ENCODE results near the gene PREX1.

Gene PREX1

DNA sequence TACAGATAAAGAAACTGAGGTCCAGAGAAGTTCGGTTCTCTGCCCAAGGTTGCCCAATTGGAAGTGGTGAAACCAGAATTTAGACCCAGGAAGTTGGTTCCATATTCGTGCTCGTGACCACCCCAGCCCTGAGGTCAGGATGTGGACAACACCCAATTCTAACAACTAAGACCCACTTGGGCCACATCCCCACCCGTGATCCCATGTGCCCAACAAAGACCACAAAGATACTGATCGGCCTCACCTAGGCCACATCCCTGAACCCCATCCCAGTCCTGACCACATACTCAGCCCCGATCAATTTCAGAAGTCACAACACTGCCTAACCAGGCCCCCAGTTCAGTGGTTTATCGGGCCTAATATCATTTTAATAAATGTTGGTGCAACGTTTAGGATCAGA is 138.4 kb downstream of the PREX1 start:
- Histone ChIP-seq H3K27me3 (replicated peaks) (no peaks in the 10 kb centered on the region), H3K4me3 (ENCODE audit: low read depth, low read length) (no peak overlapping the region), H3K27ac (no peak overlapping the region), H3K36me3 (replicated peaks) (no peaks in the 10 kb centered on the region)
- no peak for DNase-seq
- in situ Hi-C loops (cut with HindIII; ENCODE audit: low pct_ligation_motif_present, low sequenced_read_pairs) = no loop called here
- TF ChIP-seq, protein P1, sequence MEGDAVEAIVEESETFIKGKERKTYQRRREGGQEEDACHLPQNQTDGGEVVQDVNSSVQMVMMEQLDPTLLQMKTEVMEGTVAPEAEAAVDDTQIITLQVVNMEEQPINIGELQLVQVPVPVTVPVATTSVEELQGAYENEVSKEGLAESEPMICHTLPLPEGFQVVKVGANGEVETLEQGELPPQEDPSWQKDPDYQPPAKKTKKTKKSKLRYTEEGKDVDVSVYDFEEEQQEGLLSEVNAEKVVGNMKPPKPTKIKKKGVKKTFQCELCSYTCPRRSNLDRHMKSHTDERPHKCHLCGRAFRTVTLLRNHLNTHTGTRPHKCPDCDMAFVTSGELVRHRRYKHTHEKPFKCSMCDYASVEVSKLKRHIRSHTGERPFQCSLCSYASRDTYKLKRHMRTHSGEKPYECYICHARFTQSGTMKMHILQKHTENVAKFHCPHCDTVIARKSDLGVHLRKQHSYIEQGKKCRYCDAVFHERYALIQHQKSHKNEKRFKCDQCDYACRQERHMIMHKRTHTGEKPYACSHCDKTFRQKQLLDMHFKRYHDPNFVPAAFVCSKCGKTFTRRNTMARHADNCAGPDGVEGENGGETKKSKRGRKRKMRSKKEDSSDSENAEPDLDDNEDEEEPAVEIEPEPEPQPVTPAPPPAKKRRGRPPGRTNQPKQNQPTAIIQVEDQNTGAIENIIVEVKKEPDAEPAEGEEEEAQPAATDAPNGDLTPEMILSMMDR (IDR thresholded peaks at IDR 0.05; ENCODE audit: low read depth, low read length, missing control alignments) = no peak

DNA sequence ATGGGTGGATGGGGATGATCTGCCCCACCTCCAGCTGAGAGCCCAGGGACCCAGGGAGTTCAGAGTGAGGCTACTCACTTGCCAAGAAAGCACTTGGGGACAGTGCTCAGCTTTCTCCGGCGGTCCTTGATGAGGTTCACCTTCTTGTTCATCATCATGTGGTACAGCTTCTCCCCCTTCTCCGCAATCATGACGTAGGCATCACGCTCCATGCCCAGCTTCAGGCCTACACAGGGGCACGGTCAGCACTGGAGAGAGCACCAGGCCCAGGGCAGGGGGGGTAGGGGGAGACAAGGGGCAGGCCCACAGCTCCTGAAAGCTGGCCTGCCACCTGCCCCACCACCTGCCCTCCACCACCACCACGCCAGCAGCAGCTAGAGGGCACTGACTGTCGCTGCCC is 139.2 kb downstream of the PREX1 start:
- Histone ChIP-seq H3K27me3 (replicated peaks) (no peaks in the 10 kb centered on the region), H3K36me3 (replicated peaks) (no peaks in the 10 kb centered on the region), H3K27ac (no peak overlapping the region), H3K4me3 (ENCODE audit: low read depth, low read length) (no peak overlapping the region)
- in situ Hi-C loops (cut with HindIII; ENCODE audit: low pct_ligation_motif_present, low sequenced_read_pairs) = no loop called here
- TF ChIP-seq, protein P1 (IDR thresholded peaks at IDR 0.05; ENCODE audit: low read depth, low read length, missing control alignments) = no peak
- no peak for DNase-seq

DNA sequence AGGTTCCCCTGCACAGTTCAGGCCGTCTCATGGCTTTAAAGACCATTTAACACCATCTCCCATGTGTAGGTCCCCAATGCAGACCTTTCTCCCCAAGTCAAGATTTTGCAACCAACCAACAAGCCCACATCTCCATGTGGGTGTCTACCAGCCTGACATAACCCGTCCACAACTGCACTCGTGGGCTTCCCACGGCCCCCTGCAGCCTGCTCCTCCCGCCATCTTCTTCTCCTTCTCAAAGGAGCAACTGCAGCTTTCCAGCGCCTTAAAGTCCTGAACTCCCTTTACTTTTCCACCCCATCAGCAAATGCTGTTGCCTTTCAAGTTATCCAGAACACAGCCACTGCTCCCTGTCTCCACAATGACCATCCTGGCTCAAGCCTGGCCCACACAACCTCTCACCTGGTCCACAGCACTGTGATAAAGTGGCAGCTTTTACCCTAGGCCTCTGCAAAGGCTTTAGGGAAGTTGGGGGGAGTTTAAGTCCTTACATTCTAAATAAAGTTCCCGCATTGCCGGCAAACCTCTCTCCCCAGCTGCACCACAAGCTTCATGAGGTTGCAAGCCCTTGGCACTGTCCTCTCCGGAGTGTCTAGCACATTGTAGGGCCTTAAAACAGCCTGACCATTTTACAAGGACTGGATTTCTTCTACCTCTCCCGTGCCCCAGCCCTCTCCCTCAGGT is 140.5 kb downstream of the PREX1 start:
- no peak overlapping the region for H3K4me3 ChIP-seq (ENCODE audit: low read depth, low read length)
- TF ChIP-seq, protein P1 (IDR thresholded peaks at IDR 0.05; ENCODE audit: low read depth, low read length, missing control alignments) = no peak
- no peaks in the 10 kb centered on the region for H3K27me3 ChIP-seq (replicated peaks)
- H3K27ac ChIP-seq = no peak overlapping the region
- no peaks in the 10 kb centered on the region for H3K36me3 ChIP-seq (replicated peaks)
- in situ Hi-C loops (cut with HindIII; ENCODE audit: low pct_ligation_motif_present, low sequenced_read_pairs) = no loop called here
- DNase-seq = no peak

DNA sequence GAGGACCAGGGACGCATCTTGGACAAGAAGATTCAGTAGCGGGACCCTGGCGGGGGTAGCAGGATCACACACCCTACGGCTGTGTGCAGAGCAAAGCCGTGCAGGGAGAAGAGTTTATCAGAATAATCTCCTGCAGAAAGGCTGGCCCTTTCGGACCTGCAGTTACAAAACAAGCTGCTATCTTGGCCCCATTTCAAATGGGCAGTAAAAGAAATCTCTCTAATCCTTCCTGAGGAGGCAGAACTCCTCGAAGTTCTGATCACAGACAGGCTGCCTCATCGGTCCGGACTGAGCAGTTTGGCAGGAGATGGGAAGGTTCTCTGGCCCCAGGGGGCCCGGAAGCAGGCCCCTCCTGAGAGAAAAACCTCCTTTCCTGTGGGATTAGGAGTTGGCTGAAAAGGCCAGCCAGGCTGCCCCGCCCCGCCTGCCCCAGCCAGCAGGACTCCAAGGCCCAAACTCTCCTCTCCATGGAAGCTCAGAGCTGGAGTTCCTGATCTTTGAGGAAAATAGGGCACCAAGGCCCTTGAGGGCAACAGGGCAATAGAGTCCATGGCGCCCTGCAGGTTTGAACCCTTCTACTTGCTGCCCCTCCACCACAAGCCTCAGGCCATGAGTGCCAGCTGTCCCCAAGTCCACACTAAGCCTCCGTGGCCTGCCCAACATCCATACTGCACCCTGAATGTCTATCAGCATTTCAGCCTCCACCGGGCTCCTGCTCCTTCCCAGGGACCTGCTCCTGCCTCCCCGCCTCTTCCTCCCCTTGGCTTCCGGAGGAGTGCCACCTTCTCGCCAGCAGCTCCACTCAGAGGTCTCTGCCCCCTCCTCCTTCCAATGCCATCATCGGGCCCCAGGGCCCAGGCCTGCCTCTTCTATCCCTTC is 141.3 kb downstream of the PREX1 start:
- TF ChIP-seq, protein P1 (IDR thresholded peaks at IDR 0.05; ENCODE audit: low read depth, low read length, missing control alignments) = no peak
- in situ Hi-C loops (cut with HindIII; ENCODE audit: low pct_ligation_motif_present, low sequenced_read_pairs) = no loop called here
- Histone ChIP-seq H3K27ac (no peak overlapping the region), H3K36me3 (replicated peaks) (no peaks in the 10 kb centered on the region), H3K27me3 (replicated peaks) (no peaks in the 10 kb centered on the region), H3K4me3 (ENCODE audit: low read depth, low read length) (no peak overlapping the region)
- no peak for DNase-seq

DNA sequence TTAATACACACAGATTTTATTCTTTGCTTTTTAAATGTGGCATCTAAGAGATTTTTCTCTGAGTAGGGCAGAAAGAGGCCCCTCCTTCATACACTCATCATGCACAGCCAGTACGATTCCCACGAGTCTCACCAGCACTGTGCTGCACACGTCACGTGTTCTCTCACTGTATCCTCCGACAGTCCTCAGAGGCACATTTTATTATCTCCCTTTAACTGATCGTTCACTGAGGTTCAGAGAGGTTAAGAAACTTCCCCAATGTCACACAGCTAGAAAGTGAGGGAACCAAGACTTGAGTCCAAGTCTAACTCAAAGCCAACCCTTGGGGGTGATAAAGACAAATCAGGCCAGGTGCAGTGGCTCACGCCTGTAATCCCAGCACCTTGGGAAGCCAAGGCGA is 142.5 kb downstream of the PREX1 start:
- Histone ChIP-seq H3K27ac (no peak overlapping the region), H3K36me3 (replicated peaks) (no peaks in the 10 kb centered on the region), H3K27me3 (replicated peaks) (no peaks in the 10 kb centered on the region), H3K4me3 (ENCODE audit: low read depth, low read length) (no peak overlapping the region)
- TF ChIP-seq, protein P1 (IDR thresholded peaks at IDR 0.05; ENCODE audit: low read depth, low read length, missing control alignments) = no peak
- in situ Hi-C loops (cut with HindIII; ENCODE audit: low pct_ligation_motif_present, low sequenced_read_pairs) = no loop called here
- no peak for DNase-seq
